SK-N-SH treated with all-trans-retinoic acid at 6 μM for 48 hours (cell line): Measurements from ENCODE around the gene FAM167B.

Experiments
- BACH2 ChIP-seq: fragments of 250-450 bp; sonication (Bioruptor Pico); IDR thresholded peaks from 2 replicates; pipeline ENCODE4 v1.9.0; 2021; ENCODE audit warnings: mild to moderate bottlenecking, borderline replicate concordance
- CREB5 ChIP-seq: fragments of 250-450 bp; sonication (Bioruptor Pico); IDR thresholded peaks from 2 replicates; pipeline ENCODE4 v1.5.1; 2020; ENCODE audit warnings: low read depth, mild to moderate bottlenecking, moderate library complexity
- GLIS3 ChIP-seq: fragments of 250-450 bp; sonication (Bioruptor Pico); IDR thresholded peaks from 2 replicates; pipeline ENCODE4 v1.5.0; 2020; ENCODE audit warnings: mild to moderate bottlenecking, moderate library complexity
- PATZ1 ChIP-seq: fragments of 250-450 bp; sonication (Bioruptor Pico); IDR thresholded peaks from 2 replicates; pipeline ENCODE4 v1.8.0; 2020; ENCODE audit warnings: mild to moderate bottlenecking, moderate library complexity, borderline replicate concordance
- POU6F1 ChIP-seq: fragments of 250-450 bp; sonication (Bioruptor Pico); IDR thresholded peaks from 2 replicates; pipeline ENCODE4 v1.8.0; 2021; ENCODE audit warnings: low read depth, mild to moderate bottlenecking, moderate library complexity, borderline replicate concordance
- PPARA ChIP-seq: fragments of 250-450 bp; sonication (Bioruptor Pico); IDR thresholded peaks from 2 replicates; pipeline ENCODE4 v1.5.0; 2020; ENCODE audit warnings: mild to moderate bottlenecking, borderline replicate concordance
- RARB ChIP-seq: fragments of 250-450 bp; sonication (Bioruptor Pico); IDR thresholded peaks from 2 replicates; pipeline ENCODE4 v1.8.0; 2021; ENCODE audit warnings: mild to moderate bottlenecking, moderate library complexity
- TCF4 ChIP-seq: fragments of 250-450 bp; sonication (Bioruptor Pico); IDR thresholded peaks from 2 replicates; pipeline ENCODE4 v1.8.0; 2021; ENCODE audit warnings: mild to moderate bottlenecking, moderate library complexity, borderline replicate concordance
- TSHZ2 ChIP-seq: fragments of 250-450 bp; sonication (Bioruptor Pico); IDR thresholded peaks from 2 replicates; pipeline ENCODE4 v1.5.0; 2020; ENCODE audit warnings: mild to moderate bottlenecking, moderate library complexity
- ZC3H10 ChIP-seq: fragments of 250-450 bp; sonication (Bioruptor Pico); IDR thresholded peaks from 2 replicates; pipeline ENCODE4 v1.5.1; 2021; ENCODE audit warnings: mild to moderate bottlenecking, moderate library complexity
- ZFP3 ChIP-seq: fragments of 250-450 bp; sonication (Bioruptor Pico); IDR thresholded peaks from 2 replicates; pipeline ENCODE4 v1.5.0; 2020; ENCODE audit warnings: mild to moderate bottlenecking, moderate library complexity
- ZFP30 ChIP-seq: fragments of 450-650 bp; formaldehyde crosslinking; IDR thresholded peaks from 2 replicates; pipeline ENCODE4 v1.5.0; 2022; ENCODE audit warnings: mild to moderate bottlenecking, moderate library complexity
- ZNF70 ChIP-seq: fragments of 450-650 bp; formaldehyde crosslinking; IDR thresholded peaks from 2 replicates; pipeline ENCODE4 v1.5.0; 2020; ENCODE audit warnings: mild to moderate bottlenecking, moderate library complexity

- TF ChIP-seq ZFP3 = no peak
- TF ChIP-seq GLIS3 (CRISPR knock-in tag) = no peak
- no peak for TF ChIP-seq POU6F1 (CRISPR knock-in tag)
- no peak for TF ChIP-seq RARB (CRISPR knock-in tag)
- no peak for TF ChIP-seq ZFP30 (CRISPR knock-in tag)
- no peak for TF ChIP-seq TCF4 (CRISPR knock-in tag)
- no peak for TF ChIP-seq CREB5
- no peak for TF ChIP-seq PPARA (CRISPR knock-in tag)
- TF ChIP-seq PATZ1 (CRISPR knock-in tag) = no peak
- no peak for TF ChIP-seq BACH2
- no peak for TF ChIP-seq ZC3H10
- TF ChIP-seq ZNF70 (CRISPR knock-in tag) = no peak
- TF ChIP-seq TSHZ2 (CRISPR knock-in tag) = no peak
These were observed 18.3 kb upstream of the FAM167B start for GRCh38 chr1:32228771-32229170.
